NCI-H146 (cell line): ENCODE measurements around the gene SAMD14.
A peak's percentile ranks its signal among the peaks of the same experiment; 100 is the strongest.

Source experiments
- DNase-seq: peaks from one replicate; lab custom pipeline; 2025; lab: John Stamatoyannopoulos, UW

Gene SAMD14

DNA sequence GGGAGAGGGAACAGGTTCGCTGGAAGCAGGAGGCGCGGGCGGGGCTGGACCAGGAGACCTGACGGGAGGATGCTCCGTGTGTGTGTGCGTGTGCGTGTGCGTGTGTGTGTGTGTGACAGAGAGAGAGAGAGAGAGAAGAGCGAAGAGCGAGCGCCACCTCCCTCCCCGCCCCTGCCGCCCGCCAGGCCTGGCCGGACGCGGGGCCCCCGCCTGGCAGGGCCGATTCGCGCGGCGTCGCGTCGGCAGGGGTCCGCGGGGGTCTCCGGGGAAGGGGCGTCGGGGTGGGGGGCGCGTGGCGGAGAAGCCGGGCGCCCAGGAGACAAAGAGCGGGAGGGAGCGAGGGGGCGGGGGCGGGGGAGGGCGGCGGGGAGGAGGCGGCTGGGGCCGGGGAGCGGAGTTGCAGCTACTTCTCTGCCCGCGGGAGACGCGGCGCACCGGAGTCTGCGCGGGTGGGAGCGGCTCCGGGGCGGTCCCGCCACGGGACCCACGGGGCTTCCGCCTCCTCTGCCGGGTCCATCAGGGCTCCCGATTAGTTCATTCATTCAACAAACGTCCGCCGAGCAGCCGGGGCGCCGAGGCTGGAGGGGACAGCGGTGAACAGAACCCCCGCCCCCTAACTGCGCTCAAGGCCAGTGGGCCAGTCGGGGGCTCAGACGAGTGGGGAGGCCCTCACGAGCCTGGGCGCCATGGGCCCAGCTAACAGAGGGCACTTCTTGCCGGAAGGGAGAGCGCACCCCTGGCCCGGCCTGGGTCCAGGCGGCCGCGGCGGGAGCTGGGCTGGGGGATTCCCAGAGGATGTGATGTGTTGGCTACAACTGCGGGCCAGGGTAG lies at the start of gene SAMD14:
Gene SAMD14, minus strand, starts transcription at position 433 of the 831 bp plus-strand sequence. CDS start 5,201 bp downstream, outside the sequence.
- peak; percentile 43 for DNase-seq

GRCh38 chr17:50177983-50178834 lies 48.2 kb upstream of the SAMD14 start:
- DNase-seq: peak; percentile 78

GRCh38 chr17:50177476-50177875 lies 47.5 kb upstream of the SAMD14 start:
- no peak for DNase-seq

DNA sequence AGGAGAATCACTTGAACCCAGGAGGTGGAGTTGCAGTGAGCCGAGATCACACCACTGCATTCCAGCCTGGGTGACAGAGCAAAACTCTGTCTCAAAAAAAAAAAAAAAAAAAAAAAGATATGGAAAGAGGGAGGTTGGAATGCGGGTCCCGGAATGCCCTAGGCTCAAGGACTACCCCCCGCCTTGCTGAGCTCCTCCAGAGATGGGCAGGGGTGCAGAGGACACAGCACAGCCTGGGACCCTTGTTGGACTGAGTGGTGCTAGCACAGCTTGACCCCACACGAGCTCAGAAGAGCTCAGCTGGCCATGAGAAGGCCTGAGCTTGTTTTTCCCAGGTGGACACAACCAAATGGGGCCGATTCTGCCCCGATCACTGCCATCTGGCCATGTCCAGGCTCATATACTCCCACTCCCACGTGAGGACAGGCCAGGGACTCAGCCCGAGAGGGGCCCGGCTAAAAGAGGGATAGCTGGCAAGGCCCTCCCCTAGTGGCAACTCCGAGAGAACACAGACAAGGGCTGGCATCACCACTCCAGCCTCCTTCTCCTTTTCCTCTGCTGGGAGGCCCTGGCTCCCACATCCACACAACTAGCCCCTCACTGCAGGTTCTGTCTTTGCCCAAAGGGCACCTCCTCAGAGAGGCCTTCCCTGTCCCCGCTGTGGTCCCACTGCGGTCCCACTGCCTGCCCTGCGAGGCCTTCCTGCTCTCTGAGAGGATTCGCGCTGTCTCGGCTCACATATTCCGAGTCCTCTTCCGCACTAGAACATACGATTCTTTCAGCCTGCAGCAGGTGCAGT lies 46.8 kb upstream of the SAMD14 start:
- no peak for DNase-seq

GRCh38 chr17:50175035-50175807 lies 45.3 kb upstream of the SAMD14 start:
- DNase-seq: peak; percentile 11

DNA sequence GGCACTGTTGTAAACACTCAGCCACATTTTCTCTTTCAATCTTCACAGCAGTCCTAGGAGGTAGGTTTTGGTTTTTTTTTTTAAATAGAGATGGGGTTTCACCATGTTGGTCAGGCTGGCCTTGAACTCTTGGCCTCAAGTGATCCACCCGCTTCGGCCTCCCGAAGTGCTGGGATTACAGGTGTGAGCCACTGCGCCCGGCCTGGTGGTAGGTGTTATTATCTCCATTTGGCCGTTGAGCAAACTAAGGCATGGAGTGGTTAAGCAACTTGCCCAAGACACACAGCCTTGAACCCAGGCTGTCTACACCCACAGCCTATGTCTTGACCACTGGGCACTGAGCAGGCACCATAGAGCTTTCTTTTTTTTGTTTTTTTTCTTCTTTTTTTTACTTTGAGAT lies 44.5 kb upstream of the SAMD14 start:
- no peak for DNase-seq

DNA sequence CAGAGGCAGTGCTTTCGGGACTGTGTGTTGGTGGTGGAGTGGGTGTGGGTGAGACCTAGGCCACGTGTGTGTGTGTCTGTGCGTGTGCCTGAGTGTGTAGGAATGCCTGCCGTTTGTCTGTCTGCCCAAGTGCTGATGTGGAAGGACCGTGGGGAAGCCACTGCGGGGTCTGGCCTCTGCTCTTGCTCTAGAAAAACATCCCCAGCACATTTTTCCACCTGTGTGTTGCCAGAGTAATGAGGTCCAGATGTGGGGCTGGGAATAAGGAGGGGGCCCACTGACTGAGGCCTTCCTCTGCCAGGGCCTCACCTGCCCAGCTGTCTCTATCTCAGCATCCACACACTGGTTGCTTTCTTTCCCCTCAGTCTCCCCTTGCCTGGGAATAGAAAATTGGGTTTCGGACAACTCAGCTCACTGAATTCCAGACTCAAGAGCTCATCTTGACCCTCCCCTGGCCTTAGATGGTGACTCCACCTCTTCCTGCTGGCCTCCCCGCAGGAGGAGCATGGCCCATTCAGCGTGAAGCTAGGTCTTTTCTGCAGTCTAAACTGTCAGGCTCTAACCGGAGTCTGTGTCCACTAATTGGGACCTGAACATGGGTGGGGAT lies 43.5 kb upstream of the SAMD14 start:
- DNase-seq: no peak

GRCh38 chr17:50172936-50173334 lies 43.0 kb upstream of the SAMD14 start:
- no peak for DNase-seq

- DNase-seq: no peak
These were observed 42.2 kb upstream of the SAMD14 start for GRCh38 chr17:50172130-50172529.

DNA sequence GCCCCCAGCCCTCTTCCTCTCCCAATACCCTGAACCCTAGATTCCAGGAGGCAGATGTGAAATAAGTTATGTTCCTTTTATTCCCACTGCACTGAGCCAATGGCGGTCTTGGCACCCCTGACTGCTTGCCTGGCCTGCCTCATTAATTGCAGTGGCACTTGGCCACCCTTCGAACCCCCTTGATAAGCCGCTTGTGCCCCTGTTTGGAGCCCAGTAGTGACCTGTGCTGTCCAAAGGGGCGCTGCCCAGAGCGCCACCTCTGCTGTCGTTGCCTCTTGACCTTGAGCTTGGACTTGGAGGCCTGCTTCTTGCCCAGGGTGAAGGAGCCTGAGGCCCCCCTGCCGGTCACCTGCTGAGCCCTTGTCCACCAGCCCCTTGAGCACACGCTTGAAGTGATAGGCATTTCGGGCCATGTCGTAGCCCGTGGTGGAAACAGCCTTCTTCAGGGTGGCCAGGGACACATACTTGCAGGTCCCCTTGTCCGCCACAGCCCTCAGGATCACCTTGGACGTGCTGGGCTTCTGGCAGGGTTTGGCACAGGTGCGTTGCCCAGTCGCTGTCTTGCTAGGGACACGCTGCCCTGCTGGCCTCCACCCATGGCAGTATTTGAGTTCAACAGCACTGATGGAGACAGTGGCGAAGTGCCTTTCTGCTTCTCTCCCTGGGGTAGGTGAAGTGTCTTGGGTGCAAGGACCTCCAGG lies 41.6 kb upstream of the SAMD14 start:
- no peak for DNase-seq

- DNase-seq: no peak
These were observed 40.9 kb upstream of the SAMD14 start for GRCh38 chr17:50170662-50171370.

DNA sequence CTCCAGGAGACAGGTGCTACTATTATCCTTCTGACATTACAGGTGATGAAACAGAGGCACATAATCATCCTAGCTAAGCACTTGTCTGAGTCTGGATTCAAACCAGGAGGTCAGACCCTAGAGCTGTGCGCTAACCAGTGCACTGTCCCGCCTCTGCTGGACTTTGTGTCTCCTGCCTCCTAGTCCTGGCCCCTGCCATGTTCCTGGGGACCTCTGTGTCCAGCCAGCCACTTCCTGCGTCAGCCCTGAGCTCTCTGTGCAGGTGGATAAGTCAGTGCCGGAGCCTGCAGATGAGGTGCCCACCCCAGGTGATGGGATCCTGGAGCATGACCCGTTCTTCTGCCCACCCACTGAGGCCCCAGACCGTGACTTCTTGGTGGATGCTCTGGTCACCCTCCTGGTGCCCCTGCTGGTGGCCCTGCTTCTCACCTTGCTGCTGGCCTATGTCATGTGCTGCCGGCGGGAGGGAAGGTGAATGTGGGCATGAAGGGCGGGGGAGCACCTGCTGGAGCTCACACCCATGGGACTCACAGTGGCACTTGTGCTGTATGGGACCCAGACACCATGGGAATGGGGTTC lies 40.0 kb upstream of the SAMD14 start:
- no peak for DNase-seq

DNA sequence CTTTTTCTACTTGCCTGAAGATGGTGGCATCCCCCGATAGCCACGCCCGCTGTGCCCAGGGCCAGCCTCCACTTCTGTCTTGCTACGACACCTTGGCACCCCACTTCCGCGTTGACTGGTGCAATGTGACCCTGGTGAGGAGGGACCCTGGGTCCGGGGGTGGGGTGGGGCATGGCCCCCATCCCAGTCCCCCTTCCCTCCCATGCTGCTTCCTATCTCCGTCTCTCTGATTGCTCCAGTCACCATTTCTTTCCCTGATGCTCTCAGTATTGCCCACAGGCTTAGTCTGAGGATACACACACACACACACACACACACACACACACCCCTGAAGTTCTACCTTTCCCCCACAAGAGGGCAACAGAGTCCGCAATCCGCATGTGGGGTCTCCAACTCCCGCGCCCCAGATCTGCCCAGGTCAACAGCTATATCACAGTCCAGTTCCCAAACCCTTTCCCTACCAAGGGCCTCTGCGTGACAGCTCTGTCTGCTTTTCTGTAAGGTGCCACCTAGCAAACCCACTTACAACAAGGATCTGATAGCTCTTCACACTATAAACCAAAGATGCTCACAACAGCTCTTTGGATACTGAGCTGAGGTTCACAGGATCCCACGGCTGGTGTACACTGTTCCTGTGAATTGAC lies 39.3 kb upstream of the SAMD14 start:
- peak; percentile 55 for DNase-seq

GRCh38 chr17:50168319-50168718 lies 38.4 kb upstream of the SAMD14 start:
- peak; percentile 48 for DNase-seq

GRCh38 chr17:50167371-50167770 lies 37.4 kb upstream of the SAMD14 start:
- DNase-seq: no peak

GRCh38 chr17:50166518-50167181 lies 36.7 kb upstream of the SAMD14 start:
- DNase-seq: no peak

- DNase-seq: no peak
These were observed 36.0 kb upstream of the SAMD14 start, which contains the start of gene SGCA for GRCh38 chr17:50165867-50166517. Gene SGCA, plus strand, starts transcription at chr17:50166005. Its CDS starts 36 bp downstream, at chr17:50166041.

DNA sequence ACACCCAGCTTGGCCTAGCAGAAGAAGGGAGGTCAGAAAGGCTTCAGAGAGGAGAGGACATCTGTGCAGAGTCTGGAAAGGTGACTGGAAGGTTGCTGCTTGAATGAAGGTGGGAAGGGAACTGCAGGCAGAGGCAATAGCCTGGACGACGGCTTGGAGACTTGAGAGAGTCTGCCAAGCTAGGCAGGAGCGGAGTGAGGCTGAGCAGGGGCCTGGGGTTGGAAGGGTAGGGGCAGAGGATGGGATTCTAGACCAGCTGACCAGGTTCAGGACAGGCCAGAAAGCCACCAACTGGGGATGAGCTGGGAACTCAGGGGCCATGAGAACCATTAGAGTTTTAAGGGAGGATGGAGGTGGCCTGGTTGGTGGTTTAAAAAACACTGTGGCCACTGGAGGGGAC lies 35.5 kb upstream of the SAMD14 start:
- no peak for DNase-seq
